Measurements from ENCODE around the gene MBOAT2.
"Not testable (repeated sequence)": the region's sequence is repeated elsewhere in the genome, so short reads cannot be mapped to it uniquely, and the experiment has no call there.

MBOAT2 gene

DNA sequence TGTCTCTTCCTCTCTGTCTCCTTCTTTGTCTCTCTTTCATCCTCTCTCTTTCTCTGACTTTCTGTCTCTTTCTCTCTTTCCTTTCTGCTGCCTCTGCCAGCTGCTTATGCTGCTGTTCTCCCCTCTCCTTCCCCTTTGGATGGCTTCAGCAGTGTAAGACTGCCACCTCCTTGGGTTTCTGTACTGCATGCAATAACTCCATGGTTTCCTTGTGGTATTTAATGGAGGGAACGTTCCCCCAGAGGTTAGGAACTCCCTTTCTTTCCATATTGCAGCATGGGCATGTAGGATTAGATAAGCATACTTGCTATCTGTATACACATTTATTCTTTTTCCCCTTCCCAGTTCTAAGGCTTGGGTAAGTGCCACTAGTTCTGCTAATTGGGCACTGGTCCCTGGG, 106.3 kb downstream of the MBOAT2 start:
- H2BK120ac ChIP-seq (ENCODE audit: low read depth, low read length); H4K8ac ChIP-seq (ENCODE audit: low read depth, low read length); H3K9ac ChIP-seq (ENCODE audit: low read depth, low read length, poor library complexity); H3K4me3 ChIP-seq (ENCODE audit: low read length in 2 of 2); H4K91ac ChIP-seq (ENCODE audit: low read depth, low read length, poor library complexity); H3K79me1 ChIP-seq (ENCODE audit: low read depth, low read length); DNase-seq (ENCODE audit: low spot score); H3K4ac ChIP-seq (ENCODE audit: low read length); H2AK5ac ChIP-seq (ENCODE audit: low read depth, low read length); H3K27me3 ChIP-seq (ENCODE audit: control insufficient read depth in 3 of 3, insufficient read depth in 3 of 3, low read depth in 1 of 3, low read length in 3 of 3); H3K18ac ChIP-seq (ENCODE audit: low read length); H3K4me1 ChIP-seq (ENCODE audit: control insufficient read depth in 2 of 2, insufficient read depth in 1 of 2, low read depth in 1 of 2, low read length in 2 of 2); H2AFZ ChIP-seq (ENCODE audit: low read length); H3K14ac ChIP-seq (ENCODE audit: low read length); H3K27ac ChIP-seq (replicated peaks; ENCODE audit: low read length); H2BK15ac ChIP-seq (ENCODE audit: low read length); H2BK12ac ChIP-seq (ENCODE audit: low read length); H3K4me2 ChIP-seq (ENCODE audit: insufficient read depth, low read length, poor library complexity, severe bottlenecking); H3K23ac ChIP-seq (ENCODE audit: low read depth, low read length, poor library complexity); H2BK5ac ChIP-seq (ENCODE audit: low read length): not testable (repeated sequence)
- H3K36me3 ChIP-seq (replicated peaks in 1 of 2; ENCODE audit: control insufficient read depth in 2 of 2, insufficient read depth in 2 of 2, low read length in 2 of 2), result peaks cover under 1 to 24% of the 10 kb centered on the region in 2 donors
- WGBS, 2 donors (ENCODE audit: extremely low coverage in 2 of 2, insufficient read length in 2 of 2, insufficient replicate concordance in 1 of 2), result no CpG with 5 or more reads among the region's 1 CpG
- H3K9me3 ChIP-seq (replicated peaks in 1 of 2; ENCODE audit: control insufficient read depth in 2 of 2, insufficient read depth in 1 of 2, low read depth in 1 of 2, low read length in 2 of 2), result peaks cover 0 to 16% of the 10 kb centered on the region in 2 donors

DNA sequence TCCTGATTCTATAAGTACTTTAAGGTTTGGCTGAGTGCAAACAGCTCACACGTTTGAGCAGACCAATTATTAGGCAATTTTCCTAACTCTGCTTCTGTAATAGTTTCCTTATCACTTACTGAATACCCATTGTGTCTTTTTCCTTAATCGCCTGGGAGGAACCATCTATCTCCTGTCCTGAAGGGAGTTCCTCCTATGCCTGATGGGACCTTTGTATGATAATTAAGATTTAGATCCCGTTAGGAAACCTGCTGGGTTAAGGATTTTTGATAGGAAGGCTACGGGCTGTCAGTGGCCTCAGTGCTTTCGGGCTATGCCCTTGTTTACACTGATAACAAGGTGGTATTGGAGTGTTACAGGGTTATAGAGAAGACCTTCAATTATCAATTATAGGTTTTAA, 106.8 kb downstream of the MBOAT2 start:
- not testable (repeated sequence) for H3K4me1 ChIP-seq (ENCODE audit: control insufficient read depth in 2 of 2, insufficient read depth in 1 of 2, low read depth in 1 of 2, low read length in 2 of 2); H2BK120ac ChIP-seq (ENCODE audit: low read depth, low read length); H3K4ac ChIP-seq (ENCODE audit: low read length); H3K27me3 ChIP-seq (ENCODE audit: control insufficient read depth in 3 of 3, insufficient read depth in 3 of 3, low read depth in 1 of 3, low read length in 3 of 3); H4K91ac ChIP-seq (ENCODE audit: low read depth, low read length, poor library complexity); H3K79me1 ChIP-seq (ENCODE audit: low read depth, low read length); H2BK15ac ChIP-seq (ENCODE audit: low read length); DNase-seq (ENCODE audit: low spot score); H2BK12ac ChIP-seq (ENCODE audit: low read length); H3K27ac ChIP-seq (replicated peaks; ENCODE audit: low read length); H3K23ac ChIP-seq (ENCODE audit: low read depth, low read length, poor library complexity); H3K4me3 ChIP-seq (ENCODE audit: low read length in 2 of 2); H3K9ac ChIP-seq (ENCODE audit: low read depth, low read length, poor library complexity); H2AK5ac ChIP-seq (ENCODE audit: low read depth, low read length); H3K4me2 ChIP-seq (ENCODE audit: insufficient read depth, low read length, poor library complexity, severe bottlenecking); H4K8ac ChIP-seq (ENCODE audit: low read depth, low read length); H2BK5ac ChIP-seq (ENCODE audit: low read length); H3K14ac ChIP-seq (ENCODE audit: low read length); H2AFZ ChIP-seq (ENCODE audit: low read length); H3K18ac ChIP-seq (ENCODE audit: low read length)
- H3K36me3 ChIP-seq (replicated peaks in 1 of 2; ENCODE audit: control insufficient read depth in 2 of 2, insufficient read depth in 2 of 2, low read length in 2 of 2), result peaks cover 0 to 21% of the 10 kb centered on the region in 2 donors
- no CpG with 5 or more reads among the region's 5 CpGs for WGBS, 2 donors (ENCODE audit: extremely low coverage in 2 of 2, insufficient read length in 2 of 2, insufficient replicate concordance in 1 of 2)
- H3K9me3 ChIP-seq (replicated peaks in 1 of 2; ENCODE audit: control insufficient read depth in 2 of 2, insufficient read depth in 1 of 2, low read depth in 1 of 2, low read length in 2 of 2), result peaks cover 0 to 14% of the 10 kb centered on the region in 2 donors

DNA sequence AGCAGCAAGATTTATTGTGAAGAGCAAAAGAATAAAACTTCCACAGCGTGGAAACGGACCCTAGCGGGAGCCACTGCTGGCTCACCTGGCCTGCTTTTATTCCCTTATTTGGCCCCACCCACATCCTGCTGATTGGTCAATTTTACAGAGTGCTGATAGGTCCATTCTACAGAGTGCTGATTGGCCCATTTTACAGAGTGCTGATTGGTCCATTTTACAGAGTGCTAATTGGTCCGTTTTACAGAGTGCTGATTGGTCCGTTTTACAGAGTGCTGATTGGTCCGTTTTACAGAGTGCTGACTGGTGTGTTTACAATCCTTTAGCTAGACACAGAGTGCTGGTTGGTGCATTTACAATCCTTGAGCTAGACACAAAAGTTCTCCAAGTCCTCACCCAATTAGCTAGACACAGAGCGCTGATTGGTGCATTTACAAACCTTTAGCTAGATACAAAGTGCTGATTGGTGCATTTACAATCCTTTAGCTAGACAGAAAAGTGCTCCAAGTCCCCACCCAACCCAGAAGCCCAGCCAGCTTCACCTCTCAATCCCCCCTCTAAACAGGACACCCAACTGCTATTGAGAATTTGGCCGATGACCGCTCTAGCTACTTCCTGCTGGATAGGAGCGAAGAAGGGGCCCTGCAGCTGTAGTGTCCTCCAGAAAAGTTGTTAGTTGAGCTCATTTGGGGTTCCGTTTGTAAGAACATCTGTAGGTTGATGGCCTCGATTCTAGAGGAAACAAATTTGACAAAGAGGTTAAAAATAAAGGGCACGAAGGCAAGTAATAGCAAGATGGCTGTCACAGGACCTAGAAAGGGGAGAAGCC, 108.2 kb downstream of the MBOAT2 start:
- not testable (repeated sequence) for H3K18ac ChIP-seq (ENCODE audit: low read length); H3K79me1 ChIP-seq (ENCODE audit: low read depth, low read length); DNase-seq (ENCODE audit: low spot score); H4K8ac ChIP-seq (ENCODE audit: low read depth, low read length); H2BK15ac ChIP-seq (ENCODE audit: low read length); H3K23ac ChIP-seq (ENCODE audit: low read depth, low read length, poor library complexity); H2BK12ac ChIP-seq (ENCODE audit: low read length); H3K9ac ChIP-seq (ENCODE audit: low read depth, low read length, poor library complexity); H3K27me3 ChIP-seq (ENCODE audit: control insufficient read depth in 3 of 3, insufficient read depth in 3 of 3, low read depth in 1 of 3, low read length in 3 of 3); H2AFZ ChIP-seq (ENCODE audit: low read length); H3K4me3 ChIP-seq (ENCODE audit: low read length in 2 of 2); H2AK5ac ChIP-seq (ENCODE audit: low read depth, low read length); H2BK5ac ChIP-seq (ENCODE audit: low read length); H4K91ac ChIP-seq (ENCODE audit: low read depth, low read length, poor library complexity); H3K4me1 ChIP-seq (ENCODE audit: control insufficient read depth in 2 of 2, insufficient read depth in 1 of 2, low read depth in 1 of 2, low read length in 2 of 2); H3K14ac ChIP-seq (ENCODE audit: low read length); H2BK120ac ChIP-seq (ENCODE audit: low read depth, low read length); H3K4me2 ChIP-seq (ENCODE audit: insufficient read depth, low read length, poor library complexity, severe bottlenecking); H3K27ac ChIP-seq (replicated peaks; ENCODE audit: low read length); H3K4ac ChIP-seq (ENCODE audit: low read length)
- no CpG with 5 or more reads among the region's 13 CpGs for WGBS, 2 donors (ENCODE audit: extremely low coverage in 2 of 2, insufficient read length in 2 of 2, insufficient replicate concordance in 1 of 2)
- peaks cover 0 to 21% of the 10 kb centered on the region in 2 donors for H3K36me3 ChIP-seq (replicated peaks in 1 of 2; ENCODE audit: control insufficient read depth in 2 of 2, insufficient read depth in 2 of 2, low read length in 2 of 2)
- H3K9me3 ChIP-seq (replicated peaks in 1 of 2; ENCODE audit: control insufficient read depth in 2 of 2, insufficient read depth in 1 of 2, low read depth in 1 of 2, low read length in 2 of 2), result peaks cover 0 to 14% of the 10 kb centered on the region in 2 donors

DNA sequence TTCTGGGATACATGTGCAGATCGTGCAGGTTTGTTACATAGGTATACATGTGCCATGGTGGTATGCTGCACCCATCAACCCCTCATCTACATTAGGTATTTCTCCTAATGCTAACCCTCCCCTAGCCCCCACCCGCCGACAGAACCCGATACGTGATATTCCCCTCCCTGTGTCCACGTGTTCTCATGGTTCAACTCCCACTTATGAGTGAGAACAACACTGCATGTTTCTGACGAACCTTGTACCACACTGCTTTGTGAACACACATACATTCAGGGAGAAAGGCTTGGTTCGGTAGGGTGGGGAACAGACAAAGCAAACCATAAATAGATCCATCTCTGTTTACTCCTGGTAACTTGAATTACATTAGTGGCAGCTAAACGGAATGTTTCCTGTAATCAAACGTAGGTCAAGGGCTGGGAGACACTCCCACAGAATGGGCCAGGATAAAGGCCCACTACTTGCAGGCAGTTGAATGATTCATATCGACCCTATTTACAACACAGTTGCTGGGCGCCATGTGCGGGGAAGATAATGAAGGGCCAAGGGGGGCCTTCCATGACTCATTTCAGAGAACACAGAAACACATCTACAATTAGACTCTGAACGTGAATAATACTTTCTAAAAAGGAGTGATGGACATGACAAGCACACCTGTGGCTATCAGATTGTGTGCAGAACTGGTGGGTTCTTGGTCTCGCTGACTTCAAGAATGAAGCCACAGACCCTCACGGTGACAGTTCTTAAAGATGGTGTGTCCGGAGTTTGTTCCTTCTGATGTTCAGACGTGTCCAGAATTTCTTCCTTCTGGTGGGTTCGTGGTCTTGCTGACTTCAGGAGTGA, 109.3 kb downstream of the MBOAT2 start:
- Histone ChIP-seq H2AFZ (ENCODE audit: low read length) (no peak overlapping the region), H3K27ac (replicated peaks; ENCODE audit: low read length) (no peak overlapping the region), H2BK120ac (ENCODE audit: low read depth, low read length) (no peak overlapping the region), H3K4me3 (ENCODE audit: low read length in 2 of 2) (no peak overlapping the region), H3K4me1 (ENCODE audit: control insufficient read depth in 2 of 2, insufficient read depth in 1 of 2, low read depth in 1 of 2, low read length in 2 of 2) (no peaks in the 10 kb centered on the region), H2BK12ac (ENCODE audit: low read length) (no peak overlapping the region), H3K14ac (ENCODE audit: low read length) (no peak overlapping the region), H3K18ac (ENCODE audit: low read length) (no peak overlapping the region), H3K9ac (ENCODE audit: low read depth, low read length, poor library complexity) (no peak overlapping the region), H4K8ac (ENCODE audit: low read depth, low read length) (no peak overlapping the region), H3K27me3 (ENCODE audit: control insufficient read depth in 3 of 3, insufficient read depth in 3 of 3, low read depth in 1 of 3, low read length in 3 of 3) (no peaks in the 10 kb centered on the region), H3K79me1 (ENCODE audit: low read depth, low read length) (no peaks in the 10 kb centered on the region), H3K4ac (ENCODE audit: low read length) (no peak overlapping the region), H3K4me2 (ENCODE audit: insufficient read depth, low read length, poor library complexity, severe bottlenecking) (no peak overlapping the region), H3K9me3 (replicated peaks in 1 of 2; ENCODE audit: control insufficient read depth in 2 of 2, insufficient read depth in 1 of 2, low read depth in 1 of 2, low read length in 2 of 2) (peaks cover 0 to 14% of the 10 kb centered on the region in 2 donors), H4K91ac (ENCODE audit: low read depth, low read length, poor library complexity) (no peak overlapping the region), H3K36me3 (replicated peaks in 1 of 2; ENCODE audit: control insufficient read depth in 2 of 2, insufficient read depth in 2 of 2, low read length in 2 of 2) (peaks cover 0 to 21% of the 10 kb centered on the region in 2 donors), H2BK5ac (ENCODE audit: low read length) (no peak overlapping the region), H3K23ac (ENCODE audit: low read depth, low read length, poor library complexity) (no peak overlapping the region), H2AK5ac (ENCODE audit: low read depth, low read length) (no peak overlapping the region), H2BK15ac (ENCODE audit: low read length) (no peak overlapping the region)
- no peak for DNase-seq (ENCODE audit: low spot score)
- no CpG with 5 or more reads among the region's 19 CpGs for WGBS, 2 donors (ENCODE audit: extremely low coverage in 2 of 2, insufficient read length in 2 of 2, insufficient replicate concordance in 1 of 2)

Measured in neuronal stem cell (in vitro differentiated cells).